ENCODE measurements around the gene RNF150.

DNA sequence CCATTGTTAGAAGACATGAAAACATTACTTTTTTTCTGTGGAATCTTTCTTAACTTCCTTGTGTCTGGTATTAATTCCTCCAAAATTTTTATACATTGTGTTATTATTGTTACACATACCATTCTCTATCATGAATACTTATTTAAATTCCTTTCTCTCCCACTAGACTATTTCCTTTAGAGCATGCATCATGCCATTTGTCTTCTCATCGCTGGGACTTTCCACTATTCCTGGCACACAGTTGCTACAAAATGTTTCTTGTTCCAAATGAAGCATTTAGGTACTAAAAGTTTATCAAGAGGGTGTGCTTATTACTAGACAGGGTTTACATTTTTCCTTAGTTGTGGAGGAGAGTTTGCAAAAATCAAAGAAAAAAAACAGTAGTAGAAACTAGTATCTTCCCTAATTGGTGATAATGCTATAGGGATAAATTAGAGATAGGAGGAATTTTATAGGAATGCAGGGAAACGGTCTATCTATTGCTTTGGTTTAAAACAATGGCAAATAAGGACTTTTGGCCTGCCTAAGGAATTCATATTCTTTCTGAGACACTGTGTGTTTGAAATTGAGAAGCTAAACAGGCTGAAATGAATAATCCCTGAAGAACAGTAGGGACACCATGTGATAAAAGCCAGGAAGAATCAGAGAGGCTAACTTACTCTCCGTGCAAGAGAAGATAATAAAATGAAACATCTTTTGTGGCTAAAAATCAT is 189.6 kb downstream of the RNF150 start:
- TF ChIP-seq, protein P1, sequence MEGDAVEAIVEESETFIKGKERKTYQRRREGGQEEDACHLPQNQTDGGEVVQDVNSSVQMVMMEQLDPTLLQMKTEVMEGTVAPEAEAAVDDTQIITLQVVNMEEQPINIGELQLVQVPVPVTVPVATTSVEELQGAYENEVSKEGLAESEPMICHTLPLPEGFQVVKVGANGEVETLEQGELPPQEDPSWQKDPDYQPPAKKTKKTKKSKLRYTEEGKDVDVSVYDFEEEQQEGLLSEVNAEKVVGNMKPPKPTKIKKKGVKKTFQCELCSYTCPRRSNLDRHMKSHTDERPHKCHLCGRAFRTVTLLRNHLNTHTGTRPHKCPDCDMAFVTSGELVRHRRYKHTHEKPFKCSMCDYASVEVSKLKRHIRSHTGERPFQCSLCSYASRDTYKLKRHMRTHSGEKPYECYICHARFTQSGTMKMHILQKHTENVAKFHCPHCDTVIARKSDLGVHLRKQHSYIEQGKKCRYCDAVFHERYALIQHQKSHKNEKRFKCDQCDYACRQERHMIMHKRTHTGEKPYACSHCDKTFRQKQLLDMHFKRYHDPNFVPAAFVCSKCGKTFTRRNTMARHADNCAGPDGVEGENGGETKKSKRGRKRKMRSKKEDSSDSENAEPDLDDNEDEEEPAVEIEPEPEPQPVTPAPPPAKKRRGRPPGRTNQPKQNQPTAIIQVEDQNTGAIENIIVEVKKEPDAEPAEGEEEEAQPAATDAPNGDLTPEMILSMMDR (IDR thresholded peaks at IDR 0.05): no peak
- TF ChIP-seq POLR2A (IDR thresholded peaks at IDR 0.05) (no peak), EP300 (IDR thresholded peaks at IDR 0.05) (no peak)

Data from tibial nerve (tissue), 4 donors.